GM12878 (cell line): Measurements from ENCODE around the gene RCL1. TPM values are rescaled to one million over a fixed set of nuclear protein-coding genes. Genes with fewer than 3 reads are reported as not detected.

Experiments
- ATAC-seq: fragments of 200-7000 bp; cut with Tn5 transposase; 3 replicates; pipeline ENCODE4 v1.9.1; 2020; ENCODE audit warnings: mild to moderate bottlenecking, moderate library complexity
- BruUV-seq: library from RNA; stranded (reverse); fragments of 400-500 nt; replicated peaks from 2 replicates; lab custom pipeline; 2021; lab: Mats Ljungman, UMichigan
- CTCF ChIA-PET: fragments of 300-600 bp; sonication (Branson Sonifier 250); formaldehyde crosslinking; extraction: SDS; loops from one replicate; lab custom pipeline; 2021; ENCODE audit warnings: inconsistent platforms; lab: Yijun Ruan, JAX
- POLR2A ChIA-PET: fragments of 350-600 bp; formaldehyde crosslinking; extraction: SDS; loops from one replicate; lab custom pipeline; 2021; ENCODE audit warnings: inconsistent platforms; lab: Charles Lee
- RAD21 ChIA-PET: fragments of 300-600 bp; sonication (Branson Sonifier 250); formaldehyde crosslinking; loops from one replicate; lab custom pipeline; 2023; ENCODE audit warnings: antibody characterized with exemption; ENCODE audit not compliant: unreplicated experiment; lab: Charles Lee
- SMC1A ChIA-PET: fragments of 300-600 bp; sonication (Branson Sonifier 250); formaldehyde crosslinking; loops from one replicate; lab custom pipeline; 2023; ENCODE audit not compliant: unreplicated experiment, uncharacterized antibody; lab: Charles Lee
- DNase-seq: peaks from one replicate; pipeline ENCODE4 v3.0.0-alpha.2; 2011; ENCODE audit warnings: low read depth, low spot score
- FAIRE-seq: peaks from 3 replicates; lab custom pipeline; 2011; peaks lifted over from hg19 to GRCh38; lab: Jason Lieb, UNC
- H2AFZ ChIP-seq: 2 replicates; pipeline ENCODE4 v1.6.0; 2011; ENCODE audit warnings: low read depth, low read length, control low read depth; ENCODE audit not compliant: control insufficient read depth
- H3K27ac ChIP-seq: 2 replicates; pipeline ENCODE4 v1.5.1; 2011; ENCODE audit warnings: control low read depth; ENCODE audit not compliant: control insufficient read depth, insufficient read depth
- H3K27me3 ChIP-seq, 2 experiments: replicated peaks in 1 of 2; 2 replicates each; pipeline versions ENCODE4 v1.6.0 to v1.6.1; 2011; ENCODE audit warnings: low read length in 1 of 2; ENCODE audit not compliant: control insufficient read depth in 2 of 2, insufficient read depth in 2 of 2
- H3K36me3 ChIP-seq, 2 experiments: 2 replicates each; pipeline ENCODE4 v1.5.1; 2011; ENCODE audit warnings: low read length in 1 of 2; ENCODE audit not compliant: control insufficient read depth in 2 of 2, insufficient read depth in 2 of 2
- H3K4me1 ChIP-seq: 2 replicates; pipeline ENCODE4 v1.6.1; 2011; ENCODE audit warnings: mild to moderate bottlenecking, low read length, moderate library complexity, mixed read lengths; ENCODE audit not compliant: control insufficient read depth, insufficient read depth
- H3K4me2 ChIP-seq: 2 replicates; pipeline ENCODE4 v1.6.0; 2011; ENCODE audit warnings: control low read depth; ENCODE audit not compliant: control insufficient read depth, insufficient read depth
- H3K4me3 ChIP-seq: fragments of 200-600 bp; sonication (generic); 2 replicates; pipeline ENCODE4 v1.5.1; 2016
- H3K79me2 ChIP-seq: 2 replicates; pipeline ENCODE4 v1.6.0; 2011; ENCODE audit warnings: low read length; ENCODE audit not compliant: control insufficient read depth, insufficient read depth
- H3K9ac ChIP-seq: 2 replicates; pipeline ENCODE4 v1.8.0; 2011; ENCODE audit warnings: low read length, control low read depth, mixed read lengths; ENCODE audit not compliant: control insufficient read depth, insufficient read depth
- H3K9me3 ChIP-seq: replicated peaks from 3 replicates; pipeline ENCODE4 v1.5.1; 2011; ENCODE audit warnings: mild to moderate bottlenecking, low read length; ENCODE audit not compliant: control insufficient read depth, insufficient read depth
- H4K20me1 ChIP-seq: 2 replicates; pipeline ENCODE4 v1.6.0; 2011; ENCODE audit not compliant: control insufficient read depth, insufficient read depth
- MLLT1 ChIP-seq: fragments of 450-650 bp; IDR thresholded peaks from 2 replicates; pipeline ENCODE4 v1.6.1; 2016; ENCODE audit warnings: mild to moderate bottlenecking
- PKNOX1 ChIP-seq: fragments of 450-650 bp; IDR thresholded peaks from 2 replicates; pipeline ENCODE4 v1.6.1; 2016; ENCODE audit warnings: mild to moderate bottlenecking
- RB1 ChIP-seq: fragments of 450-650 bp; formaldehyde crosslinking; IDR thresholded peaks from 2 replicates; pipeline ENCODE4 v1.6.1; 2017; ENCODE audit warnings: mild to moderate bottlenecking, borderline replicate concordance
- WGBS: methylation state at CpG from one replicate; pipeline ENCODE4 v1.1.6; 2016; ENCODE audit warnings: low lambda C conversion rate; ENCODE audit not compliant: insufficient replicate concordance, insufficient coverage; ENCODE audit errors: missing lambda C conversion rate; 5-methylcytosine and 5-hydroxymethylcytosine counted together
- in situ Hi-C: fragments of 300-500 bp; cut with MboI; formaldehyde crosslinking; loops from 9 replicates; pipeline ENCODE4 v1.14.3; 2018; ENCODE audit warnings: mixed read lengths
- intact Hi-C: fragments of 100-400 bp; cut with micrococcal nuclease; formaldehyde crosslinking; loops from one replicate; pipeline ENCODE4 v1.14.2; 2022; ENCODE audit not compliant: unreplicated experiment
- polyA plus RNA-seq, 11 experiments: library from polyadenylated mRNA; depleted of rRNA in 4 of 11; unstranded in 6 of 11; stranded (reverse) in 5 of 11; fragments of >200 nt; fragmentation: Nextera tagmentation in 4 of 11; fragmentation: Illumina TruSeq in 1 of 11; extraction: Ambion mirVana in 4 of 11; extraction: Trizol in 1 of 11; gene quantifications; 1 replicate in 1 of 11; 2 replicates in 10 of 11; pipeline versions ENCODE4 v1.2.1 to v1.2.3, GENCODE V29; 2011 to 2016; ENCODE audit warnings: inconsistent platforms in 2 of 11, missing spikeins in 2 of 11, low read depth in 1 of 11
- total RNA-seq, 4 experiments: library from RNA; depleted of rRNA in 3 of 4; stranded (reverse); fragments of >200 nt in 3 of 4; fragmentation: Illumina TruSeq in 1 of 4; extraction: Trizol in 1 of 4; gene quantifications; 2 replicates each; pipeline versions ENCODE4 v1.2.1 to v1.2.3, GENCODE V29; 2013 to 2021
- TF ChIP-seq, protein P1 (sequence below): fragments of 450-650 bp; formaldehyde crosslinking; IDR thresholded peaks from 2 replicates; pipeline ENCODE4 v1.4.0; 2020; ENCODE audit warnings: mild to moderate bottlenecking, moderate library complexity
- TF ChIP-seq, protein P2 (sequence below): fragments of 450-650 bp; IDR thresholded peaks from 2 replicates; pipeline ENCODE4 v1.6.1; 2017; ENCODE audit warnings: mild to moderate bottlenecking

The RCL1 gene
- total and polyA plus RNA-seq, 10 of the 15 experiments (the other 5 are each of a cell fraction or from before 2014, with no cell fraction given) = 21.1 to 46.8 (median 30.5) TPM

DNA sequence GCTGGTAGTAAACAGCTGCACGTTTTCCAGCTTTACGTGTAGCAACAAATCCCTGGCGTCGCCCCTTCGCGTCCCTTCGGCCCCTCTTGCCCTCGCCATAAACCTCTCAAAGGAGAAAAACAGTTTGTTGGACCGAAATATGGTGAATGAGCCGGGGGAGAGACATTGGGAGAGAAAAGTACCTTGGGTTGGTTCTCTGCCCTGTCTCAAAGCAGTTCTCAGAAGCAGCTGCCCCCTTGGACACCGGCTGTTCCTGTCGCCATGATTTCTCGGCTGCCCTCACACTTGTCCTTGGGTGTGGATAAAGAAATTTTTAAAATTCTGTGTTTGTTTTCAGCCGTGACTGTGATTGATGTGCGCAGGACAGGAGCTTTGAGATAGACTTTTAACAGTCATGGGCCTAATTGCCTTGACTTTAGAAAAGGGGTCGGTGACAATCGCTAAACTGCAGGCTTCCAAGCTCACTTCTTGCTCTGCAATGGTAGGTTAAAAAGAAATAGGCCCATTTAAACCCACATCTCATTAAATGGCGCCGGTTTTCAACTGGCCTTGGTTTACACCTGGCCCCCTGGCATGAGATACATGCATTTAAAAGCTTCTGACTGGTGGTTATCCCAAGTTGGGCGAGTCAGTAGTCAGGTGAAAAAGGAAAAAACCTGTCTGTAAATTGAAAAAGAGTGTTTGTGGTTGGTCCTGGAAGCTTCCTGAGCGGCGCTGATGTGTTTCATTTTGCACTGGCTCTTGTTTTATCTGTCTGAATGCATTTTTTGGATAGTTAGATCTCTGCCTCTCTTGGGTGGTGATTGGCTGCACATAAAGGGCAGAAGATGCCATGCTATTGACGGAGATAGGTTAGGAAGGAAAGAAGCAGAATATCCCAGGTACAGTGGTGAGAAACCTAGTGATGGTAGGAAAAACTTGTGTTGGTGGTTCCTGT is 983 bp downstream of the RCL1 start (continued):
- TF ChIP-seq, protein P1, sequence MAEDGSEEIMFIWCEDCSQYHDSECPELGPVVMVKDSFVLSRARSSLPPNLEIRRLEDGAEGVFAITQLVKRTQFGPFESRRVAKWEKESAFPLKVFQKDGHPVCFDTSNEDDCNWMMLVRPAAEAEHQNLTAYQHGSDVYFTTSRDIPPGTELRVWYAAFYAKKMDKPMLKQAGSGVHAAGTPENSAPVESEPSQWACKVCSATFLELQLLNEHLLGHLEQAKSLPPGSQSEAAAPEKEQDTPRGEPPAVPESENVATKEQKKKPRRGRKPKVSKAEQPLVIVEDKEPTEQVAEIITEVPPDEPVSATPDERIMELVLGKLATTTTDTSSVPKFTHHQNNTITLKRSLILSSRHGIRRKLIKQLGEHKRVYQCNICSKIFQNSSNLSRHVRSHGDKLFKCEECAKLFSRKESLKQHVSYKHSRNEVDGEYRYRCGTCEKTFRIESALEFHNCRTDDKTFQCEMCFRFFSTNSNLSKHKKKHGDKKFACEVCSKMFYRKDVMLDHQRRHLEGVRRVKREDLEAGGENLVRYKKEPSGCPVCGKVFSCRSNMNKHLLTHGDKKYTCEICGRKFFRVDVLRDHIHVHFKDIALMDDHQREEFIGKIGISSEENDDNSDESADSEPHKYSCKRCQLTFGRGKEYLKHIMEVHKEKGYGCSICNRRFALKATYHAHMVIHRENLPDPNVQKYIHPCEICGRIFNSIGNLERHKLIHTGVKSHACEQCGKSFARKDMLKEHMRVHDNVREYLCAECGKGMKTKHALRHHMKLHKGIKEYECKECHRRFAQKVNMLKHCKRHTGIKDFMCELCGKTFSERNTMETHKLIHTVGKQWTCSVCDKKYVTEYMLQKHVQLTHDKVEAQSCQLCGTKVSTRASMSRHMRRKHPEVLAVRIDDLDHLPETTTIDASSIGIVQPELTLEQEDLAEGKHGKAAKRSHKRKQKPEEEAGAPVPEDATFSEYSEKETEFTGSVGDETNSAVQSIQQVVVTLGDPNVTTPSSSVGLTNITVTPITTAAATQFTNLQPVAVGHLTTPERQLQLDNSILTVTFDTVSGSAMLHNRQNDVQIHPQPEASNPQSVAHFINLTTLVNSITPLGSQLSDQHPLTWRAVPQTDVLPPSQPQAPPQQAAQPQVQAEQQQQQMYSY = no peak
- peak; percentile 30; the same call in 1 of the 2 replicates for TF ChIP-seq PKNOX1

- peaks cover 67% of the 10 kb centered on the region for H3K79me2 ChIP-seq
- intact Hi-C loops (loop anchor here (10.0 kb wide), 1 partner anchor 190 kb away; the partner anchor contains the start of gene JAK2), in situ Hi-C loops (no loop called here)
- no peak overlapping the region for H2AFZ ChIP-seq
- TF ChIP-seq, protein P2, sequence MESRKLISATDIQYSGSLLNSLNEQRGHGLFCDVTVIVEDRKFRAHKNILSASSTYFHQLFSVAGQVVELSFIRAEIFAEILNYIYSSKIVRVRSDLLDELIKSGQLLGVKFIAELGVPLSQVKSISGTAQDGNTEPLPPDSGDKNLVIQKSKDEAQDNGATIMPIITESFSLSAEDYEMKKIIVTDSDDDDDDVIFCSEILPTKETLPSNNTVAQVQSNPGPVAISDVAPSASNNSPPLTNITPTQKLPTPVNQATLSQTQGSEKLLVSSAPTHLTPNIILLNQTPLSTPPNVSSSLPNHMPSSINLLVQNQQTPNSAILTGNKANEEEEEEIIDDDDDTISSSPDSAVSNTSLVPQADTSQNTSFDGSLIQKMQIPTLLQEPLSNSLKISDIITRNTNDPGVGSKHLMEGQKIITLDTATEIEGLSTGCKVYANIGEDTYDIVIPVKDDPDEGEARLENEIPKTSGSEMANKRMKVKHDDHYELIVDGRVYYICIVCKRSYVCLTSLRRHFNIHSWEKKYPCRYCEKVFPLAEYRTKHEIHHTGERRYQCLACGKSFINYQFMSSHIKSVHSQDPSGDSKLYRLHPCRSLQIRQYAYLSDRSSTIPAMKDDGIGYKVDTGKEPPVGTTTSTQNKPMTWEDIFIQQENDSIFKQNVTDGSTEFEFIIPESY = no peak
- TF ChIP-seq MLLT1 (0 out of 2 replicates have a peak, but pooled peaks have one; percentile 25), RB1 (no peak)
- H3K27me3 ChIP-seq = no peaks in the 10 kb centered on the region
- no peaks in the 10 kb centered on the region; the same call in 2 of the 3 replicates for H3K9me3 ChIP-seq
- no peak for FAIRE-seq
- ChIA-PET POLR2A (interaction anchor here (0.5 to 1.9 kb wide), 5 partner anchors 21 to 183 kb away, joined by 3 to 8 read pairs (median 4); no protein-coding TSS in a partner anchor), CTCF (interaction anchor here (0.7 to 2.0 kb wide), 9 partner anchors 20 to 196 kb away, joined by 3 to 16 read pairs (median 4); no protein-coding TSS in a partner anchor), SMC1A (interaction anchor here (0.9 to 3.5 kb wide), 11 partner anchors 14 to 189 kb away, joined by 3 to 21 read pairs (median 6); no protein-coding TSS in a partner anchor), RAD21 (interaction anchor here (0.7 to 4.6 kb wide), 6 partner anchors 21 to 193 kb away, joined by 3 to 44 read pairs (median 7); partner anchors contain the start of genes AK3 and JAK2)
- H3K4me3 ChIP-seq = peak overlapping the region; percentile 82
- ATAC-seq = no peak
- peak overlapping the region; percentile 97 for H3K4me2 ChIP-seq
- H3K36me3 ChIP-seq = no peaks in the 10 kb centered on the region
- H3K27ac ChIP-seq = no peak overlapping the region
- no peak for DNase-seq
- peaks cover 11% of the 10 kb centered on the region for H3K4me1 ChIP-seq
- BruUV-seq = no TSS peak
- H3K9ac ChIP-seq = no peak overlapping the region
- no peaks in the 10 kb centered on the region for H4K20me1 ChIP-seq
- 87% methylated on average over 4 of the region's 4 CpGs for WGBS
These were observed 1.9 kb downstream of the RCL1 start for GRCh38 chr9:4794691-4795090.
